ENCODE results near the gene SPDL1.

SPDL1 gene

DNA sequence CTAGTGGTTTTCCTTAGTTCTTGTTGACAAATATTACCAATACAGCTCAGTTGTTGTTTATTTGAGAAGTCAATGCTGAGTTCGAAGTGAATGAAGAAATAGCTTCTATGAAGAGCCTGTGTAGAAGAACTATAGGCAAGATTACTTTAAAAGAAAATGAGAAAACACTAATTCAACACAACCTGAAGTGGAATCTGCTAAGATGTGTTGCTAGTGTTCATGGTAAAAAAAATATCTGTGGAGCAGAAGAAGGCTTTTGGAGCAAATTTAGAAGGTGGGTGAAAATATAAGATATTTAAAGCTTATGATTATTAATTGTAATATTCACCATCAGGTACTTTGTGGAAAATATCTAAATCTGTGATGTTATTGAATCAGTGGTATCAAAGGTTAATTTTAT lies 51.0 kb downstream of the SPDL1 start:
- DNase-seq, result no peak

DNA sequence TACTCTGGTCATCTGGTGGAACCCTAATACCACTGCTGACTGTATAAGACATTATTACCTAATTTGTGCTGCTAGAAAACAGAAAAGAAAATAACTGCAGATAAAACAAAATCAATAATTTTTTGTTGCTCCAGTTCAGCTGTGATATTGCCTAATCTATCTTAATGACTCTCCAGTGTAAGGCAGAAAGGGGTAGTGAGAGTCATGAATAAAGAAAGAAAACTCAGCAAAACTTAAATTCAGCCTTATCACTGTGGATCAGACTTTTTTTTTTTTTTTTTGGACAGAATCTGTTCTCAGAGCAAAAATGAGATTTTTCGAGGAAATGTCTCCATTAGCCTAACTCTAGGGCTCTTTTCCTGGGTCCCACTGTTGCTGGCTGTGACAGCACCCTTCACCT lies 52.4 kb downstream of the SPDL1 start:
- no peak for DNase-seq

DNA sequence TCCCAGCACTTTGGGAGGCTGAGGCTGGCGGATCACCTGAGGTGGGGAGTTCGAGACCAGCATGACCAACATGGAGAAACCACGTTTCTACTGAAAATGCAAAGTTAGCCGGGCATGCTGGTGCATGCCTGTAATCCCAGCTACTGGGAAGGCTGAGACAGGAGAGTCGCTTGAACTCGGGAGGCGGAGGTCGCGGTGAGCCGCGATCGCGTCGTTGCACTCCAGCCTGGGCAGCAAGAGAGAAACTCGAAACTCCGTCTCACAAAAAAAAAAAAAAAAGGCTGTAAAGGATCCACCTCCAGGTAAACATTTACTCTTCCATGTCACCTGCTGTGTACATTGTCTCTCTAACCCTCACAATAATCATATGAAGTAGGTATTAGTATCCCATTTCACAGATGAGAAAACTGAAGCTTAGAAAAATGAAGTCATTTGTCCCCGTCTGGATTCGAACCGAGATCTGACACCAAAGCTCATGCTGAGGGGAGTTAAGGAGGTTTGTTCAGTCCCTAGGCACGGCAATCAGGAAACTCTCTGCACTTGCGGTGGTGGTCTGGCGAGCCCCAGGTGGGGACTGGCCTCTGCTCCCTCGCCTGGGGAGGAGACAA lies 53.0 kb downstream of the SPDL1 start:
- no peak for DNase-seq

DNA sequence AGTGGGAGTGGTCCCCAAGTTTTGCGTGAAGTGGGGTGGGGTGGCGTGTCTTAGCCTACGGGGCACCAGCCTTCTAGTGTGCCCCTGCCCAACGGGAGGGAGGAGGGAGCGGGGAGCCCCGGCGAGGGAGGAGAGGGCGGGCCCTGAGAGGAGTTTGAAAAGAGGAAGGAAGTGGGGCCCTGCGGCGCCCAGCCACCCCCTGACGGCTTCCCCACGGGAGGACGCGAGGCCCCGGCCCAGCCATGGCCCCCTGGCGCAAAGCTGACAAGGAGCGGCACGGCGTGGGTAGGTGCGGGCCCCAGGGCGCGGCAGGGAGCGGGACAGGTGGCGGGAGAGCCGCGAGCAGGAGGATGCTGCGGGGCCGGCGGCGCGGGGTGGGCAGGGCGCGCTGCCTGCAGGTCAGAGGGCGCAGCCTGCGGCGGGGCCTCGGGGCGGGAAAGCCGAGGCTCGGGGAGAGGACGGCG lies 53.5 kb downstream of the SPDL1 start, which contains the start of gene DOCK2:
Gene DOCK2, plus strand, starts transcription at position 191 of the 464 bp plus-strand sequence. Its CDS starts 52 bp downstream, at position 243.
- no peak for DNase-seq

DNA sequence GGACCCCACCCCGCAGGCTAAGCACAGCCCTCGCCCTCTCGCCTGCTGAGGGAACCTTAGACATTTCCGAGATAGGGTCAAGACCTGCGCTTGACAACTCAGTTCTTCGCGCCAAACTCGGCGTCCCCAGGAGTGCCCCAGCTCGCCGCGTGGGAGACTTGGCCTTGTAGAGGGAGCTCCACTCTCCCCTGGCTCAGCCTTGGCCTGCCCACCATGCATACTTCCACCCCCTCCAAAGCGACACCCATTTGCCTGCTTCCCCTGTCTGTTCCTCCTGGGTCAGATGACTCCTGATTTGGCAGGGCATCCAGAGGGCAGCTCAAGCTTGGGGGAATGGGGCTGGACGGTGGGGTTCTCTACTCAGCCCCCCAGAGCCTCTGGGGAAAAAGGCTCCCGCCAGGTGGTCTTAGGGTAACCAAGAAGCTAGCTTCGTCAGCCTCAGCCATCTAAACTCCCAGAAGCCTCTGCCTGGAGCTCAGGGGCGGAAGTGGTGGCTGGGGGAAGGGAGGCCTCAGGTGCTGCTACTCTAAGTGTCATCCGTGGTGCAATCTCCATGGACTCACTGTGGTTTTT lies 54.1 kb downstream of the SPDL1 start:
- DNase-seq, result no peak

DNA sequence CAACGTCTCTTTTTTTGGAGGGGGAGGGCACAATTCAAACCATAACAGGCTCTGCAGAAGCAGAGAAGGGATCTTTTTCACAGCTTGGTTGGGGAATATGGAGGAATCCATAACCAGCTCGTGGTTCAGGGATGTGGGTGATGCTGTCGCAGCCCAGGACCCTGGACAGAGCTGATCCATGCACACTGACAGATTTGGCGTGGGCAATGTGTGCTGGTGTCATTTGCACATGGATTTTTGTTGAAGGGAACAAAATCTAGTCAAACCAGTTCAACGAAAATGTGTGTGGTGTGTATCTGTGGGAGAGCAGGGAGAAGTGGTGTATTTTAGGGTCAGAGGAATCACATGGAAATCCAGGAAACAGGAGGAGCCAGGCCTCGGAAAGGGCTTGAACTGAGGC lies 57.7 kb downstream of the SPDL1 start:
- peak; percentile 59 for DNase-seq

DNA sequence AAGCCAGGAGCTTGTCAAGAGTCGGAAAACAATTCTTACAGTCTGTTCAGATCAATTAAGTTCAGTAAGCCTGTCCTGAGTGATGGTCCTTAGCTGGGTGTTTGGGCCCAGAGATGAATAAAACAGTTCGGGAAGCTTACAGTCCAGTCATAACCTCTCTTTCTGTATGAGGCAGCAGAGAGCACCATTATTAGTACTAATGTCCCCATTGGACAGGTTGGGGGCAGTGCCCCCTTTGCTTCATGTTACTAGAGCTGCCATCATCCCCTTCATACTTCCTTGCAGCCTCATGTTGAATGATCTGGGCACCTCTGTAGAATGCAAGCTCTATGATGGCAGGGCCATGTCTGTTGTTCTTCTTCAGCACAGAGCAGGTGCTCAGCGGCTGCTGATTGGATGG lies 63.3 kb downstream of the SPDL1 start:
- DNase-seq, result no peak

DNA sequence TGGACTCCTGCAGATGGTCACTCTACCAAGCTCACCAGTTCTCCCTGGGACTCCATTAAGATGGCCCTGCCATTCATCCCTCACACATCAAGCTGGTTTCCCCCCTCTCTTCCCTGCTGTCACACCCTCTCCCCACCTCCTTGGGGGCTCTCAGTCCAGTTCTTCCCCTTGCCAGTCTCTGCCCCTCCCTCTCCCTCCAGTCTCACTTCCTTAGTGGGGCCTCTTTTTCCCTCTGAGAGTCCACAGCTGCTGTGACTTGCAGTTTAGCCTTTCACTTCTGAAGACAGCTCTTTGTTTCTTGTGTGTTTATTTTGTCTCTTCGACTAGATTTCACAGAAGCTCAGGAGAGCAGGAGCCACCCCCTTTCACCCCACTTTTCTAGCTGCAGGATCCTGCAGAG lies 64.0 kb downstream of the SPDL1 start:
- no peak for DNase-seq

DNA sequence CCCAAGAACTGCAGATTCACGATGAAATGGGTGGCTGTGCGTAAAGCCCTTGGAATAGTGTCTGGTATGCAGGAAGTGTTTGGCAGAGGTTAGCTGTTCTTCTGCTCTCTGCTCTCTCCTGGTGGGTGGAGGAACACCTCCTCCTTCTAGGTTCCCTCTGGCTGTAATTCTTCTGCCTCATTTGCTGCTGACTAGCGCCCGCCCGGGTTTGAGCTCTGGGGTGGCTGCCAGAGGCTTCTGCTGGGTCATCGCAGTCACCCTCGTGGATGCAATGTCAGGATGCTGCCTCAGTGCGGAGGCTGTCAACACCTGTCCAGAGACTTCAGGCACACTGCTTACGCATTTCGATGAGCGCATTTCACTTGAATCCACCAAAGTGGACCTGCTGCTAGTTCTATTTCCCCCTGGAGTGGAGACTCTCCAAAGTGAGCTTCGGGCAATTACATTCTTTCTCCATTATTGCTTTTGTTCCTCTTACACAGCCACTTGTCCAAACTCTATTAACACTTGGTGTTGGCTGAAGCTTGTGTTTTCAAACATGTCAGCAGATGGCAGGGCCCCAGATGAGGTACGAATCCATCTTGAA lies 65.2 kb downstream of the SPDL1 start:
- DNase-seq, result no peak

DNA sequence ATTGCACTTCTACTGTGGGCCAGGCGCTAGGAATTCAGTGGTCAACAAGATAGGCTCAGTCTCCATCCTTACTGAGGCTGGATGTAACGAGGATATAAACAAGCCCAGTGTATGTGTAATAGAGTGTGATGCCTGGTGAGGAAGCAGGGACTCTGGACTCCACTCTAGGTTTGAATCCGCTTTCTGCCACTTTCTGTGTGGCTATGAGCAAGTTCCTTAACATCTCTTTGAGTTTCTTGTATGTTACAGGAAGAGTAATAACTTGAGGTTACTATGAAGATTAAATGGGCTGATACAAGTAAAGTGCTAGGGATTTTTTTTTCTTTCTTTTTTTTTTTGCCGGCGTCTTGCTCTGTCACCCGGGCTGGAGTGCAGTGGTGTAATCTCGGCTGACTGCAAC lies 65.9 kb downstream of the SPDL1 start:
- no peak for DNase-seq

DNA sequence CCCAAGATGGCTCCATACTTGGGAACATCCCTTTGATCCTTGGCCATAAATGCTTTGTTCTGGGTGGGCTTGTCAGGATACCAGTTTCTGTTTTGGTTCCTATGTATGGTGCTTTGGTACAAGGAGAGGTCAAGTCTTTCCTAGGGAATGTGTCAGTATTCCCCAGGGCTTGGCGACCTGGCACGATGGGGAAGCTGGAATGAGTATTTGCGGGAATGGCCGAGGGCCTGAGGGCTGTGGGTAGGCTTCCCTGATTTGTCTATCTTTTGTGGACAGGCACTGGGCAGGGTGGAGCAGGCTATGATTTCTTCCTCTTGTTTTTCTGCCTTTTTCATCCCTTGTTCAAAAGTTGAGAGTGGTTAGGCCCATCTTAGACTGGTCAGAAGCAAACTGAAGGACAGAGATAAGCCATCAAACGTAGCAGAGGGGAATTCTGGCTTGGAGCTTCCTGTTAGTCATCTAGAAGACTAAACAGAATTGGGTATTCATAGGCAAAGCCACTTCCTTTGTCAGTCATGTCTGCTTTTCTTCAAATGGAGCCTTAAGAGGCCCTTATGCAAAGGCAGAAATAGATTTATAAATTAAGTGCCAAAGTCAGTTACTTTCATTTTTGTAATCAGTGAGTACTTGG lies 67.2 kb downstream of the SPDL1 start:
- DNase-seq, result peak; percentile 53

DNA sequence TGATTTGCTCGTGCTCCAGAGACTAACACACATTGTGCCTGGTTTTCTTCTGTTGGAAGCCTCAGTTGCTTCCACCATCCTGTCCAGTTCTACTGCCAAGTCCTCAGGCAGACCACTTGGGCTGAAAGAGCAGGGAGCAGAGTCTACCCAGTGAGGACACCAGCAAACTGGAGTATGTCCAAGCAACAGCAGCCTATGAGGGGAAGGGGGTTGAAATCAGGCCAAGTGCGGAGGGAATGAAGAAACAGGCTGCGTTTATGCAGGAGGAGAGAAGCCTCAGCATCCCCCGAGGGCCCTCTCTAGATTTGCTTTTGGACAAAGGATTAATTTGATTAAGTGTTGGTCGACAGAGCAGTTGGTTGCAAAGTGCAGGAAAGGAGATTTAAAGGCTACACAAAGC lies 68.0 kb downstream of the SPDL1 start:
- DNase-seq, result no peak

DNA sequence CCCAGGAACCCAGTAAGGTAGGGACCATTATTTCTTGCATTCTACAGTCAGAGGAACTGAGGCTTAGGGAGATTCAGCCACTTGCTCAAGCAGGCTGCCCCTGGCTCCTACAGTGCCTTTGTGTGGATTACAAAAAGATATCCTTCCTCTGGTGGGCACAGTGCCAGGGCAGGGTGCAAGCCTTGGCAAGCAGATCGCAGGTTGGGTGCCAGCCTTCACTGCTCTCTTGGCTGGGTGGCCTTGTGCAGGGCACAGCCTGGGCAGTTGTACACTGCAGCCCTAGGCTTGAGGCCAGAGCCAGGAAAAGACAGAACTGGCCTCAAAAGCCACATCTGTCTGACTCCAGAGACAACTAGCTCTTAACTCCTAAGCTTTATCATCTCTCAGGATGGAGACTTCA lies 68.5 kb downstream of the SPDL1 start:
- DNase-seq, result no peak

DNA sequence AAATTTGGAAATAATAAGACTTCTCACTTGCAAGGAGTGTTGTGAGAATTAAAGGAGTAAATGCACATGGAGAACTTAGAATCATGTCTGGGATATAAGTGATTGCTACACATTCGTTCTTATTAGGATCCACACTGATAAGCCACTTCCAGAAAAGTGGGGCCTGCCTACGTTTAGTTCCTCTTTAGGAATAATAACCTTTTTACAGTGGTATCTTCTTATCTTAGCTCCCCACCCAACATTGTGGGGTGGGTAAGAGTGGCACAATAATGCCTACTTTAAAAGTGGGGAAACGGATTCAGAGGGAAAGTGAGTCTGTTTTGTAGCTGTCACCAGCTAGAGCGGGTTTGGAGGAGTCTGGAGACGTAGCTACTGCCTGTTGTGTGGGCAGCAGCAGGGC lies 69.5 kb downstream of the SPDL1 start:
- no peak for DNase-seq
